ENCODE measurements around the gene FBXL17.

FBXL17 gene

DNA sequence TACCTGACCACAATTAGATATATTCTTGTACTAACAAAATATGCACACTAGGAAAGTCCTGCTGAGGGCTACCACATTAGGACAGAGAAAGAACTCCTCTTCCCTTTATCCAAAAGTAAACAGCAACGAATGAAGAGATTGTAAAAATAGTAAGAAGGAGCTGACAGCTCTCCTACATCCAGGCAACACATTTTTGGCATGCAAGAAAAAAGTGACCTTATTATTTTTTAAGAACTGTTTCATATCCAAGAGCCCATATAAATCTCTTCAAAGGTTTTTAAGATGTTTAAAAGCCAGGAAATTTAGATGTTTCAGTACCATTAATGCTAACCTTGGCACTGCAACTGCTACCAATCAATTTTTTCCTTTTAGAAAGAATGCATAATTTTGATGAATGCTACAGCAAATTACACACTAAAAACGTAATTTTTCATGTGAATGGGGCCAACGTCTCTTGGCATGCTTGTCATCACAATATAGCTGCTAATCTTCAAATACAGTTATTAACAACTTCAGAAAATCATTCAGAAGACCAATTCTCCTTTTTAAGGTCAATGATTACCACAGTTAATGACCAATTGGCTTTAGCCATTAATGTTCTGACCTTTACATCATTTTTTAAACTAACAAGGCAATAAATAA lies 132.0 kb downstream of the FBXL17 start:
- DNase-seq (ENCODE audit: low read depth in 2 of 2) = no peak

DNA sequence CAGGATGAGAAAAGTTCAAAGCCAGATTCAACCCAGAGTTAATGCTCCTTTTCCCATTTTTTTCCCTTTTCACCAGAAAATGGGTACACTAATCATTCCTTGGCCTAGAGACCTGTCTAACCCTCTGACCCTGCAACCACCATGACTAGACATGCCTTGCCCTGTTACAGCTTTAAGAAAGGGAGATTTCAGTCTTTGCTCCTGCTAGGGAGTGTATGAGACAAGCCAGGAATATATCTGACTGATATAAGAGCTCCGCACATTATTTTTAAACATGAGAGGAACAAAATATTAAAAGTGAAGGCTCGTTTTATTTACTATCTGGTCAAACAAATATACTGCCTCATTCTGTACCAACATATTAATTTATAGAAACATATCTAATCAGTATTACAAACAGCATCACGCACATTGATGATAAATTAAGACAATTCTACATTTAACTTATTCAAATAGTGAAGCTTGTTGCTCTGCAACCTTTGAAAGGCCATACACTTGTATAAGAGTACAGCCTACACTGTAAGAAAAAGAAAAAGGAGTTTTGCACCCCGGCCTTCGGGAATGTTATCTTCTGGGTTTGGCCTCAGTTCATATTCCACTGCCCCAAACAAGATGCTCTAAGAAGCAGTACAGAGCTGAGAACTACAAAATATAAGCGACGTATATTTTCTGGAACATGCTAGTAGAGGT lies 132.7 kb downstream of the FBXL17 start:
- no peak for DNase-seq (ENCODE audit: low read depth in 2 of 2)

DNA sequence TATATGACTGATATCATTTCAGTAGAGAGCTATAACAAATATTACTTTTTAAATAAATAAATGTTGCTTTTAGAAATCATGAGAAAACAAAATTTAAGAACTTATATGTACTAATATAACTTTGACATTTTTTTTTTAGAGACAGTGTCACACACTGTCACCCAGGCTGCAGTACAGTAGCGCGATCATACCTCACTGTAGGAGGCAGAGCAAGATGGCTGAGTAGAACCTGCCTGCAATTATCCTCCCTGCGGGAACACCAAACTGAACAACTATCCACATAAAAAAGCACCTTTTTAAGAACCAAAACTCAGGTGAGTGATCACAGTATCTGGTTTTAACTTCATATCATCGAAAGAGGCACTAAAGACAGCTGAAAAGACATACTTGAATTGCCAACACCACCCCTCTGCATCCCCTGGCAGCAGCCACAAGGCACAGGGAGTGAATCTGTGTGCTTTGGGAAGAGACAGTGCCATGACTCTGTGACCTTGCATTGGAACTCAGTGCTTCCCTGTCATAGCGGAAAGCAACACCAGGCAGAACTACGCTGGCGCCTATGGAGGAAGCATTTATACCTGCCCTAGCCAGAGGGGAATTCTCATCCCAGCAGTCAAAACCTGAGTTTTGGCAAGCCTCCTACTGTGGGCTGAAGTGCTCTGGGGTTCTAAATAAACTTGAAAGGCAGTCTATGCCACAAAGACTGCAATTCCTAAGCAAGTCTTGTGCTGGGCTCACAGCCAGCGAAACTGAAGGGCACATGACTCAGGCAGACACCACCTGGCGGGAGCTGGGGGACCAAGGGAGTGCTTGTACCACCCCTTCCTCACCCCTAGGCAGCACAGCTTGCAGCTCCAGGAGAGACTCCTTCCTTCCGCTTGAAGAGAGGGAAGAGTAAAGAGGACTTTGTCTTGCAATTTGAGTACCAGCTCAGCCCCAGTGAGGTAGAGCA lies 142.7 kb downstream of the FBXL17 start:
- DNase-seq (ENCODE audit: low read depth in 2 of 2) = no peak

DNA sequence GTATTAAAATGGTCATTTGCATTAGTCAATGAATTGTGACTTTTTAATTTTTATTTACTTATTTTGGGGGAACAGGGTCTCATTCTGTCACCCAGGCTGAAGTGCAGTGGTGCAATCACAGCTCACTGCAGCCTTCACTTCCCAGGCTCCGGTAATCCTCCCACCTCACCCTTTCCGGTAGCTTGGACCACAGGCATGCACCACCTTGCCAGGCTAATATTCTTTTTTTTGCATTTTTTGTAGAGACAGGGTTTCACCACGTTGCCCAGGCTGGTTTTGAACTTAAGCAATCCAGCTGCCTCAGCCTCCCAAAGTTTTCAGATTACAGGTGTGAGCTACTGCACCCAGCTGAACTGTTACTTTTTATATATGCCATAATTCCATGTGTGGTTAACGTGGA lies 143.4 kb downstream of the FBXL17 start:
- DNase-seq (ENCODE audit: low read depth in 2 of 2) = no peak

DNA sequence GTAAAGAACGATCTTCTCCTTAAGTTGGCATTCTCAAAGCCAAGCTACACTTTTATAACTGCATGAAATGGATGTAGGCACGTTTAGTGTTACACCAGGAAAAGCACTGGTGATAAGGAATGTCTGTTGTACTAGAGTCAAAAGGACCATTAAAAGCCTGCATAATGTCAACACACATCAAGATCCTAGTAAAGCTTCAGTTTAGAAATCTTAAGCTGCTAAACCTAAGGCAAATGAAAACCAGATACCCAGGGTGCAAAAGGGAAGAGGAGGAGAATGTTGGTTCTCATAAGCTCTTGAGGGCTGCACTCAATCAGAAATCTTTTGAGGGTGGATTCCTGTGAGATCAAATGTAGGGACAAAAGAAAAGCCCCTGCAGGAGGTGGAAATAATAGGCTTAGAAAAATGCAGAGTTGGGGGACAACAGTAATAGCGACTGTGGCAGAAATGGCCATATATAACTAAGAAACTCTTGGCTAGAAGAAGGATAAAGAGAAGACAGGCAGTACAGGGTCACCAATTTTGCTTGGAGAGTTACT lies 148.2 kb downstream of the FBXL17 start:
- no peak for DNase-seq (ENCODE audit: low read depth in 2 of 2)

DNA sequence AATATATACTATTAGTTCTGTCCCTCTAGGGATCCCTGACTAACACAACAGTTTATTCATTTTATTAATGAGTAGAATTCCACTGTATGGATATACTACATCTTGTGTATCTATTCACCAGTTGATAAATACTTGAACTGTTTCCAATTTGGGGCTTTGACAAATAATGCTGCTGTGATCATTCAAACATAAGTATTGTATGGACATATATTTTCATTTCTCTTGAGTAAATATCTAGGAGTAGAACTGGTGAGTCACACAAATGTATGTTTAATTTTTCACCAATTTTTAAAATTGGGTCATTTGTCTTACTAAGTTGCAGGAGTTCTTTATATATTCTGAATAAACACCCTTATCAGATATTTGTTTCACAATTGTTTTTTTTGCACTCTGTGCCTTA lies 149.1 kb downstream of the FBXL17 start:
- DNase-seq (ENCODE audit: low read depth in 2 of 2) = no peak

DNA sequence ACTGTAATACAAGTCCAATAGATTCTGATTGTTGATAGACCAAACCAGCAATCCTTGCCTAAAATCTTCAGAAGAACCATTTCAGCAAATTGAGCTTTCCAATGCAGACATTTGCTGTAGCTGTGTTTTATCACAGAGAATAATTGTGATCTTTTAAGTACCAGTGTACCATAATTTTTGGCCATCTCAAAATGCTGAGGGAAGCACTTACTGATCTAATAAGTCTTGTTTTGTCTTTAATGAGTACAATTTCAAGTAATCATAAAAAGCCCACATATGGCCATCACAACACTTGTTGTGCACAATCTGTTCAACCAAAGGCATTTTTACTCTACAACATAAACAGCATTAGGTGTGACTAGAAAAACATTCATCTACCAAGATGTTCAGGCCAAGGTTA lies 159.9 kb downstream of the FBXL17 start:
- no peak for DNase-seq (ENCODE audit: low read depth in 2 of 2)

DNA sequence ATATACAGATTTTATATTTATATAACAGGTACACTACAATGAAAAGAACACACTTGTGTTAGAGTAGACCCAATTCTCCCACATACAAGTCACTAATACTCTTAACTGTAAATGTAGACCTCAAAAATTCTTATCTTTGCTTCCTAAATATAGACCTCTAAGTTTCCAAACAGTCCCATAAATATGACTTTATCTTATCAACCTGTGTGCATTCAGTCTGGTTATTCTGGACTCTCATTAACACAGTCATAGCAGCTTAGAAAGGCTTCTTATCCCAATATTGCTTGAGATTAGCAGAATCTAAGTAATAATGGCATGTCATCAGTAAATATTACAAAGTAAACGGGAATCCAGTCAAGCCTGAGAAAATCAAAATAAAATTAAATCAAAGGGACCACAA lies 161.1 kb downstream of the FBXL17 start:
- no peak for DNase-seq (ENCODE audit: low read depth in 2 of 2)

DNA sequence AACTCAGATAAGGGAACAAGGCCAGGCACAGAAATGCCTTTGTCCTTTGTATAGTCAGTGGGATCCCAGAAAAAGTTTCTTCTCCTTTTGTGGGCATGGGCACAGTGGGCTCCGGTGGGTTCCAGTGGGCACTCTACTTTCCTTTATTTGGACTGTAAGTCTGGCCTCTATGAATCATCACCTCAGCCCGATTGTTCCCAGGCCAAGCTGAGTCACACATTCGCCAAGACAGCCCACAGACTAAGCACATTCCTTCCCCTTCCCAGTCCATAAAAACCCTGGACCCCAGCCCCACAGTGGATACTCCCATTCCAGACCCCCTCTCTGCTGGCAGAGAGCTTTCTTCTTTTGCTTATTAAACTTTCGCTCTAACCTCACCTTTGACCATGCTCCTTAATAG lies 165.0 kb downstream of the FBXL17 start:
- no peak for DNase-seq (ENCODE audit: low read depth in 2 of 2)

DNA sequence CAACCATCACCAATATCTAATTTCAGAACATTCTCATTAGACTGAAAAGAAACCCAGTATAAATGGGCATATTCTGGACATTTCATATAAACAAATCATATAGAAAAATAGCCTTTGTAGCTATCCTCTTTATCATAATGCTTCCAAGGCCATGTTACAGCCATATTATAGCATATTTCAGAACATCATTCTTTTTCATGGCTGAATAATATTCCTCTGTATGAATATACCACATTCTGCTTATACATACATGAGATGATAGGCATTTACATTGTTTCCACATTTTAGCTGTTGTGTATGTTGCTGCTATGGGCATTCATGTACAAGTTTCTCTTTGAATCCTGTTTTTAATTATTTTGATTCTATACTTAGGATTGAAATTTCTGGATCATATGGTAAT lies 167.0 kb downstream of the FBXL17 start:
- no peak for DNase-seq (ENCODE audit: low read depth in 2 of 2)

DNA sequence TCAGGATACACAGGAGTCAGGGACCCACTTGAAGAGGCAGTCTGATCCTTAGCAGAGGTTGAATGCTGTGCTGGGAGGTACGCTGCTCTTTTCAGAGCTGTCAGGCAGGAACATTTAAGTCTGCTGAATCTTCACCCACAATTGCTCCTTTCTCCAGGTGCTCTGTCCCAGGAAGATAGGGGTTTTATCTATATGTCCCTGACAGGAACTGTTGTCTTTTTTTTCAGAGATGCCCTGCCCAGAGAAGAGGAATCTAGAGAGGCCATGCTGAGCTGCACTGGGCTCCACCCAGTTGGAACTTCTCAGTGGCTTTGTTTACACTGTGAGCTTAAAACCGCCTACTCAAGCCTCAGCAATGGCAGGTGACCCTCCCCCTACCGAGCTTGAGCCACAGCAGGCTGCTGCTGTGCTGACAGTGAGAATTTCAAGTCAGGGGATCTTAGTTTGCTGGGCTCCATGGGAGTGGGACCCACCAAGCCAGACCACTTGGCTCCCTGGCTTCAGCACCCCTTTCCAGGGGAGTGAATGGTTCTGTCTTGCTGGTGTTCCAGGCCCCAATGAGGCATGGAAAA lies 169.0 kb downstream of the FBXL17 start:
- no peak for DNase-seq (ENCODE audit: low read depth in 2 of 2)

DNA sequence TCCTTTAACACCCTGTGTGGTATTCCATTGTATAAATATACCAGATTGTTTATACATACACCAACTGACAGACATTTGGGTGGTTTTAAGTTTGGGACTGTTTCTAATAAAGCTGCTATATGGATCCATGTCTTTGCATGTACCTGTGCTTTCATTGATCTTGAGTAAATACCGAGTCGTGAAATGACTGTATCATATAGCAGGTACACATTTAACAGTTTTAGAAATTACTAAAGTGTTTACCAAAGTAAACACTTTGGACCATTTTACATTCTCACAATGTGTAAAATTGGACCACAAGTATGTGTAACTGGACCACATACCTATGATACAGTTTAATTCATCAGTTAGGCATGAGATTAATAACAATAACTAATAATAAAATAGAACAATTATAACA lies 175.2 kb downstream of the FBXL17 start:
- DNase-seq (ENCODE audit: low read depth in 2 of 2) = no peak

DNA sequence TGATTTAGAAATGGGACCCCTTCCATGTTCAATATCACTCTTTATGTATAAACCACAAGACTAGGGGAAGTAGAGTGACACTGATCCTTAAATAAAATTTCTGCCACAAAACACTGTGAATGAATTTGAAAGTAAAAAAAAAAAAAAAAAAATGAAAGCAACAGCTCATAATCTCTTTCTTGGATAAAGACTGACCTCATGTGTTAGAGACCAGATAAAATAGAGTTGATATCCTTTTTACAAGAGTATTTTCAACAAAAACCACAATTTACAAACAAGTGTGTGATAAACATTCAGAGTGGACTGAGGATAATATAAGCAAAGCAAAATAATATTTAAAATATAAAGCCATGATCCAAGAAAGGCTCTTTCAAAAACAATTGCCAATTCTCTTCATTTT lies 180.2 kb downstream of the FBXL17 start:
- DNase-seq (ENCODE audit: low read depth in 2 of 2) = no peak

DNA sequence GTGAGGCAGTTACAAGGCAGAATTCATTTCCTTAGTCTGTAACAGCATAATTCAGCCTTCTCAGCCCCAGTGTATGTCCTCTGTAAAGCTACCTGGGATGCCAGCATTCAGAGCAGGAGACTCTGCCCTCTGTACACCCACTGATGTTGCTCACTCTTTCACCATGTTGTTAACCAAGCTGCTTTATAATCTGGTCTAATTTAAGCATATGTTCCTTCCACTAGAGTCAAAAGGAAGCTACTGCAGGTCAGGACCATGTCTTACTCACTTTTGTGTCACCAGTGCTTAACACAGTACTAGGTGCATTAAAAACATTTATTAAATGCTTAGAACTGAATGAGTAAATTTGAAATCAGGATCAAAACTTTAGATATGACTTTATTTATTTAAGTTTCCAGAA lies 185.6 kb downstream of the FBXL17 start:
- DNase-seq (ENCODE audit: low read depth in 2 of 2) = no peak

DNA sequence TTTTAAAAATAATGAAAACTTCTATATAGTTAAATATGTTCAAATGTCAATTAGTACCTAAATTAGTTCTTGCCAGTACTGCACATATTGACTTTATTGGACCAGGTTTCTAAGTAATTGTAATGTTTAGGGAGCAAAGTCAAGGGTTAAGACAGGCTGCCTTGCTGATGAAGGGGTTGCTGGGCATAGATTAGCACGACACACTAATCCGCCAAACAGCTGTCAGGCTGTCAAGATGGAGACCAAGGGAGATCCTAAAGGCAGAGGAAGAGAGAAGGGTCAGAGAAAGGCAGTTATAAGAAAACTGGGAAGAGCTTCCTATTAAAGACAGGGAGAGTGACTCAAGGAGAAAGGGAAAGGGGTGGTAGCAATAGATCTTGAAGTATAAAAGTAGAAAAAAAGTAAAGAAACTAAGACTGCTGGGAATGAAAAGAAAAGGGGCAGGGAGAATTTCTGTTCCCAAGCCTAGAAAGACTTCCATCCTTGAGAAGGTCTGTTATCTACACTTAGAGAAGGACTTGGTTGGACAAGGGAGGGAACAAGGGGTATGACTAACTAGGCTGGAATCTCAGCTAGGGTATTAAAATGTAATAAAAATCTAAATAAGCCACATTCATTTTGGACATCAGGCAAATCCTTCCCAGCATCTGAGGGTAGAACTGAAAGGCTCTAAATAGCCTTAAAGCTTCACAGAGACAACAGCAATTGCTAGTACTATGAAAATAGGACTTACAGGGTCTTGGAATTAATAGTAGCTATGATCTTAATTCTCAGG lies 188.7 kb downstream of the FBXL17 start:
- DNase-seq (ENCODE audit: low read depth in 2 of 2) = no peak

DNA sequence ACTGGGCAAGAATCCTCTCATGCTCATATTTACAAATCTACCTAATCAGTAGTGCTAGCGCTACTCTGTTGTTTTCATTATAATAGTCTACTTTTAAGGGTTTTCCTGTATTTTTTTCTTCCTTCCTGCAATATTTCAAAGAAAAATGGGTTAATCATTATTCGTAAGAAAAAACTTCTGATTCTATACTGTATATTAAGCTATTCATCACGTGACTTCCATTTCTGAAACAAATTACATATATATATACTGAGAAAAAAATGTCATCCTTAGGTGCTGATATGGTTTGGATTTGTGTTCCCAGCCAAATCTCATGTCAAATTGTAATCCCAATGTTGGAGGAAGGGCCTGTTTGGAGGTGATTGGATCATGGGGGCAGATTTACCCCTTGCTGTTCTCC lies 197.0 kb downstream of the FBXL17 start:
- DNase-seq (ENCODE audit: low read depth in 2 of 2) = no peak

DNA sequence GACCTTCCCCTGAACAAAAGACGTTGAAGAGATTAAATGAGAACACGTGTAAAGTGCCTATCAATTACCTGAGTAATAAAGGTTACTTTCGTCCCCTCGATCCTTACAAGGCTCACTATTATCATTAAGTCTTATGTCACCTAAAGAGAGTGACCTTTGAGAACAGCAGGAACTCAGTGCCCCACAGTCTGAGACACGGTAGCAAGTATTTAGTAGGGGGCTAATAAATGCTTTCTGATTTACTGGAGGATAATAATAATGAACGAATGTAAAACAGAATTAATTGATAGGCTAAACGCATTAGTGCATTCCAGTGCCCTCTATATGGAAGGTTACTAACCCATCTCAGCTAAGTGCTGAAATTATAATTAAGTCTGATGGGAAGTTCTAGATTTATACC lies 199.9 kb downstream of the FBXL17 start:
- no peak for DNase-seq (ENCODE audit: low read depth in 2 of 2)

DNA sequence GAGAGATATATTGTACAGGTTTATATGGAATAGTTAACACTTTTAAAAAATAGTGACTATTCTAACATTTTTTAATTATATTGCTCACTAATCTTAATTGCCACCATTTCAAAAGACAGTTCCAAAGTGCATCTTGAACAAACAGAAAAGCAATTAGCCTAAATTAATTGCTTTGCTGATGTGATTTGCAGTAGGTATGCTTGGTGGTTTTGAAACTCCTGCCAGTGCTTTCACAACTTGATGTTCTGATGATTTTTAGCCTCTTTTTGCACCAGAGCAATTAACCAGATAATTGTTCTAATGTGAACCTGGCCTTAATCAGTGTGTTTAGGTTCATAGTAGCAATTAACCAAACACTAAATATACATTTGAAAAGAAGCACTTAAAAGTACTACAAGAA lies 207.6 kb downstream of the FBXL17 start:
- DNase-seq (ENCODE audit: low read depth in 2 of 2) = no peak

DNA sequence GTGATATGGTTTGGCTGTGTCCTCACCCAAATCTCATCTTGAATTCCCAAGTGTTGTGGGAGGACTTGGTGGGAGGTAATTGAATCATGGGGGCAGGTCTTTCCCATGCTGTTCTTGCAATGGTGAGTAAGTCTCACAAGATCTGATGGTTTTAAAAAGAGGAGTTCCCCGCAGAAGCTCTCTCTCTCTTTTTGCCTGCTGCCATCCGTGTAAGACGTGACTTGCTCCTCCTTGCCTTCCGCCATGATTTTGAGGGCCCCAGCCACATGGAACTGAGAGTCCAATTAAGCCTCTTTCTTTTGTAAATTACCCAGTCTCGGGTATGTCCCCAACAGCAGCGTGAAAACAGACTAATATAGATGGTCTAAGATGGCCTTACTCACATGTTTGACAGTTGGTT lies 210.1 kb downstream of the FBXL17 start:
- DNase-seq (ENCODE audit: low read depth in 2 of 2) = no peak

DNA sequence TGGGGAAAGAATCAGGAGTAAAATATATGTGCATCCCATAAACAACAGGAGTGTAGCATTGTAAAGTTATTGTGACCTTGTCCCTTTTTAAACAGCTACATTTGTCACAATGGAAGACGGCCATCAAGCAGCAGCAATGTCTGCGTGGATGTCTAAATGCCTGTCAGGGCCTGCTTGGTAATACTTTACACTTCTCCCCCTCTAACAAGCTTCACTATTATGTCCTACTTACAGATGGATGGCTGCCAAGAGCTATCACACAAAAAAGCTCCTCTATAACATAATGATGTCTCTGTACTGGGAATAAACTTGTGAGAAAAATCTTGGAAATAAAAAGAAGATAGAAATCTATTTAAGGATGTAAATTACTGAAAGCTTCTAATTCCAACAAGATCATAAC lies 213.0 kb downstream of the FBXL17 start:
- no peak for DNase-seq (ENCODE audit: low read depth in 2 of 2)

DNA sequence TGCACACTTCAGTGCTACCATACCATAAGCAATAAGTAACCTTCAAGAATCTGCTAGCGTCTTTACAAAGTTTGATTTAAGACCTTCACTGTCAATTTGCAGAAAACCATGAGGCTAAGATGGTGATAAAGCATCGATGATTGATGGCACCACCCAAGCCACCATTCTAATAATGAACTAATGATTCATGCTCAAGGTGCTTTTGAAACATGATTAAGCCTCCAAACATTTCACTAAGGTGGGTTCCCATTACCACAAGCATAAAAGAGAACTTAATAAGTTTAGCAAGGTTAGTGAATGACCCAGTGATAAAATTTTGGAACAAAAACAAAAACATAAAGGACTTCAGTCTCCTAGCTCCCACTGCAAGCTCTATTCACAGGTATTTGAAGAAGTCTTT lies 214.7 kb downstream of the FBXL17 start:
- no peak for DNase-seq (ENCODE audit: low read depth in 2 of 2)
